OCI-LY1 (cell line): Measurements from ENCODE around the gene WNT16.

Experiments used
- EZH2 ChIP-seq: fragments of 200-600 bp; sonication (generic), shearing (Covaris generic); IDR thresholded peaks from 2 replicates; pipeline ENCODE4 v1.8.0; 2017; ENCODE audit warnings: borderline replicate concordance, mixed run types, mild to moderate bottlenecking, antibody characterized with exemption, low read length, moderate library complexity, mixed read lengths
- TF ChIP-seq, protein P1 (sequence below): fragments of 200-600 bp; sonication (generic), shearing (Covaris generic); IDR thresholded peaks from 2 replicates; pipeline ENCODE4 v1.5.1; 2017; ENCODE audit warnings: mild to moderate bottlenecking, antibody characterized with exemption, low read length, moderate library complexity, mixed read lengths

- TF ChIP-seq, protein P1, sequence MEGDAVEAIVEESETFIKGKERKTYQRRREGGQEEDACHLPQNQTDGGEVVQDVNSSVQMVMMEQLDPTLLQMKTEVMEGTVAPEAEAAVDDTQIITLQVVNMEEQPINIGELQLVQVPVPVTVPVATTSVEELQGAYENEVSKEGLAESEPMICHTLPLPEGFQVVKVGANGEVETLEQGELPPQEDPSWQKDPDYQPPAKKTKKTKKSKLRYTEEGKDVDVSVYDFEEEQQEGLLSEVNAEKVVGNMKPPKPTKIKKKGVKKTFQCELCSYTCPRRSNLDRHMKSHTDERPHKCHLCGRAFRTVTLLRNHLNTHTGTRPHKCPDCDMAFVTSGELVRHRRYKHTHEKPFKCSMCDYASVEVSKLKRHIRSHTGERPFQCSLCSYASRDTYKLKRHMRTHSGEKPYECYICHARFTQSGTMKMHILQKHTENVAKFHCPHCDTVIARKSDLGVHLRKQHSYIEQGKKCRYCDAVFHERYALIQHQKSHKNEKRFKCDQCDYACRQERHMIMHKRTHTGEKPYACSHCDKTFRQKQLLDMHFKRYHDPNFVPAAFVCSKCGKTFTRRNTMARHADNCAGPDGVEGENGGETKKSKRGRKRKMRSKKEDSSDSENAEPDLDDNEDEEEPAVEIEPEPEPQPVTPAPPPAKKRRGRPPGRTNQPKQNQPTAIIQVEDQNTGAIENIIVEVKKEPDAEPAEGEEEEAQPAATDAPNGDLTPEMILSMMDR: no peak
- TF ChIP-seq EZH2: no peak
Observed at GRCh38 chr7:121360564-121360963, 31.8 kb downstream of the WNT16 start.
